WERI-Rb-1 (cell line): ENCODE measurements around the gene DGAT2L6.
"Not testable (repeated sequence)": the region's sequence is repeated elsewhere in the genome, so short reads cannot be mapped to it uniquely, and the experiment has no call there.

Source experiments
- DNase-seq: peaks from one replicate; pipeline ENCODE4 v3.0.0-alpha.2; 2020
- H3K27ac ChIP-seq: fragments of 250-450 bp; sonication (Bioruptor Pico); 2 replicates; pipeline ENCODE4 v1.5.1; 2020; ENCODE audit warnings: mild to moderate bottlenecking, moderate library complexity
- H3K27me3 ChIP-seq: fragments of 250-450 bp; sonication (Bioruptor Pico); 2 replicates; pipeline ENCODE4 v1.5.1; 2021; ENCODE audit warnings: mild to moderate bottlenecking, low read depth, moderate library complexity; ENCODE audit not compliant: insufficient read depth, severe bottlenecking
- H3K36me3 ChIP-seq: fragments of 250-450 bp; sonication (Bioruptor Pico); 2 replicates; pipeline ENCODE4 v1.5.1; 2020; ENCODE audit warnings: mild to moderate bottlenecking, moderate library complexity
- H3K4me3 ChIP-seq: 2 replicates; pipeline ENCODE4 v1.5.1; 2011; ENCODE audit warnings: low read depth, mild to moderate bottlenecking, control low read depth, low read length
- H3K9me3 ChIP-seq: fragments of 250-450 bp; sonication (Bioruptor Pico); 2 replicates; pipeline ENCODE4 v1.5.1; 2021; ENCODE audit warnings: mild to moderate bottlenecking, moderate library complexity; ENCODE audit not compliant: severe bottlenecking
- CTCF ChIP-seq: IDR thresholded peaks from 2 replicates; pipeline ENCODE4 v1.5.1; 2011; ENCODE audit warnings: low read depth, mild to moderate bottlenecking, control low read depth, inconsistent platforms, low read length

DGAT2L6 gene

GRCh38 chrX:70201732-70202131 lies 24.4 kb downstream of the DGAT2L6 start:
- H3K9me3 ChIP-seq = no peaks in the 10 kb centered on the region
- H3K27me3 ChIP-seq = peaks cover 19% of the 10 kb centered on the region
- no peak for DNase-seq
- no peaks in the 10 kb centered on the region for H3K36me3 ChIP-seq
- H3K4me3 ChIP-seq = no peak overlapping the region
- no peak overlapping the region for H3K27ac ChIP-seq
- TF ChIP-seq CTCF = no peak

GRCh38 chrX:70208479-70208878 lies 31.2 kb downstream of the DGAT2L6 start:
- Histone ChIP-seq H3K27ac (no peak overlapping the region), H3K36me3 (no peaks in the 10 kb centered on the region), H3K4me3 (no peak overlapping the region), H3K27me3 (peaks cover 7% of the 10 kb centered on the region), H3K9me3 (no peaks in the 10 kb centered on the region)
- DNase-seq = no peak
- TF ChIP-seq CTCF = no peak

- not testable (repeated sequence) for H3K27me3 ChIP-seq, DNase-seq
Observed at GRCh38 chrX:70209570-70209969, 32.3 kb downstream of the DGAT2L6 start.

DNA sequence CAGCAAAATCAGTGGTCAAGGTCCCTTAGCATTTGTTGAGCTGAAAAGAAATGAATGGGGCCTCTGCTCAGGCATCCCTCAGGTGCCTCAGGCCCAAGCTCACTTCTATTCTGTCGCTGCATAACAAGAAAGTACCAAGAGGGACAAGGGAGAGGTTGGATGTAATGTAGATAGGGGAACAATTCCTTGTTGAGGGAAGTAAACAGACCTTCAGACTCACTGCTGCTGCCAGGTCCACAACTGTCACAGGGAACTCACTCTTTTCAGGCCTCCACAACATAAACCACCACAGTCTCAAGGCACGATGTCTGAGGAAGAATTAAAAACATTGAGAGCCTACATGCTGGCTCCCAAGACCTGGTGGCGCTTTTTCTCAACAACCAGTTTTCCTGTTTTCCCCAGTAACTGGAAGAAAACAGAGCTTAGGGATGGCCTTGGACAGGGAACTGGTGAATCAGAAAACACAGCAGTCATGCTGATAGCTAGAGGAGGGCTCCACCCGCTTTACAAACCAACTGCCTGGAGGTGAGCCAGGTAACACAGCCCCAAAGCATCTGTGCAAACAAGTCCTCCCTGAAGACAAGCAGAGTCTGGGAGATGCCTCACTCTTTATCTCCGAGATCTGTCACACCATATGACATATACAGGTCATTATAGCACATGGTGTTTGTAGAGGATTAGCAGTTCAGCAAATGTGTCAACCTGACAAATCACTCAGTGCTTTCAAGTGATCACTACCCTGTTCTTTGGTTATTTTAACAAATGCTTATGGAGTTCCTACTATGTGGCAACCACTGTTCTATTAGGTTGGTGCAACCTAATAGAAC lies 42.9 kb downstream of the DGAT2L6 start:
- no peak for DNase-seq
- no peaks in the 10 kb centered on the region for H3K36me3 ChIP-seq
- H3K27ac ChIP-seq = no peak overlapping the region
- H3K9me3 ChIP-seq = peaks cover 16% of the 10 kb centered on the region
- no peak for TF ChIP-seq CTCF
- no peaks in the 10 kb centered on the region for H3K27me3 ChIP-seq
- no peak overlapping the region for H3K4me3 ChIP-seq

More at GRCh38 chrX:70209570-70209969, 32.3 kb downstream of the DGAT2L6 start:
- not testable (repeated sequence) for H3K27ac ChIP-seq, H3K36me3 ChIP-seq, H3K9me3 ChIP-seq, H3K4me3 ChIP-seq

GRCh38 chrX:70226048-70226447 lies 48.8 kb downstream of the DGAT2L6 start:
- Histone ChIP-seq H3K27me3 (no peaks in the 10 kb centered on the region), H3K9me3 (no peaks in the 10 kb centered on the region), H3K4me3 (no peak overlapping the region), H3K27ac (no peak overlapping the region), H3K36me3 (no peaks in the 10 kb centered on the region)
- DNase-seq = no peak
- TF ChIP-seq CTCF = no peak

- H3K36me3 ChIP-seq = no peaks in the 10 kb centered on the region
- DNase-seq = no peak
Observed at GRCh38 chrX:70226687-70227086, 49.4 kb downstream of the DGAT2L6 start.

More at GRCh38 chrX:70226687-70227086, 49.4 kb downstream of the DGAT2L6 start:
- no peak overlapping the region for H3K27ac ChIP-seq
- H3K9me3 ChIP-seq = no peaks in the 10 kb centered on the region
- H3K27me3 ChIP-seq = no peaks in the 10 kb centered on the region
- no peak overlapping the region for H3K4me3 ChIP-seq
- no peak for TF ChIP-seq CTCF
